Activated T-helper 1 cell treated with anti-CD3 and anti-CD28 coated beads, Interleukin-2, amount 50 U/mL, for 16 hours (primary cell): Measurements from ENCODE around the gene CRPPA.
A peak's percentile ranks its signal among the peaks of the same experiment; 100 is the strongest.

Experiments used
- DNase-seq, 2 donors: peaks; one replicate each; pipeline ENCODE4 v3.0.0-alpha.2; 2020; ENCODE audit warnings: low read depth in 1 of 2, low spot score in 1 of 2

CRPPA gene

GRCh38 chr7:16423761-16424160 lies 2.4 kb upstream of the CRPPA start:
- DNase-seq = no peak

- DNase-seq = no peak
Observed at GRCh38 chr7:16422917-16423316, 1.6 kb upstream of the CRPPA start.

DNA sequence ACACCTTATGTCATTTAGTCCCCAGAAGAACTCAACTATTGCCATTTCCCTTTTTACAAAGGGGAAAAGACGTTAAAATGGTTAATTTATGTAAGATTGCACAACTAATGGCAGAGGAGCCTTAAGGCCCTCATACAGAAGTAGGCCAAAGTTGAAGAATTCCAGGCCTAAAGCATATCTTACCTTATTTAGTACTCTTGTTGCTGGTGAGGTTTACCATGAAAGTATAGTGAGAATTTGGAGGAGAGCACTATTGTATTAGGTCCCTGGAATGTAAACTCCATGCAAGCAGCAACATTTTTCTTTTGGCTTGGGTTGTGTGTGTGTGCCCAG lies 731 bp upstream of the CRPPA start:
- DNase-seq = no peak

GRCh38 chr7:16420649-16421332 lies 547 bp downstream of the CRPPA start:
- peak; percentile 33 to 68 for DNase-seq

- DNase-seq = no peak
Observed at GRCh38 chr7:16420329-16420648, 1.0 kb downstream of the CRPPA start.

DNA sequence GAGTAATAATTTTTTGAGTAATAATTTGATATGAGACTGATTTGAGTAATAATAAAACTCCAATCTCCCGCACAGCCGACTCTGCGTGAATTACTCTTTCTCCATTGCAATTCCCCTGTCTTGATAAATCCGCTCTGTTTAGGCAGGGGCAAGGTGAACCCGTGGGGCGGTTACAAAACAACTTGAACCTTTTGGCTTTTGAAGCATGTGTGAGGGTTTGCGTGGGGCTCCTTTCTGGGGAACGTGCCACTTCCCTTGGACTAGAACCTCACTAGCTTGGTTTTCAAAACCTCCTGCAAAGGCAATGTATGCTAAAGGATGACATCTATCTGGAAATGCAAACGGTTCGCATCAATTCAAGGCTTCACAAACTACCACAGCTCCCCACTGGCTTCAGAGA lies 1.5 kb downstream of the CRPPA start:
- DNase-seq = no peak

GRCh38 chr7:16419126-16419525 lies 2.2 kb downstream of the CRPPA start:
- DNase-seq = no peak

DNA sequence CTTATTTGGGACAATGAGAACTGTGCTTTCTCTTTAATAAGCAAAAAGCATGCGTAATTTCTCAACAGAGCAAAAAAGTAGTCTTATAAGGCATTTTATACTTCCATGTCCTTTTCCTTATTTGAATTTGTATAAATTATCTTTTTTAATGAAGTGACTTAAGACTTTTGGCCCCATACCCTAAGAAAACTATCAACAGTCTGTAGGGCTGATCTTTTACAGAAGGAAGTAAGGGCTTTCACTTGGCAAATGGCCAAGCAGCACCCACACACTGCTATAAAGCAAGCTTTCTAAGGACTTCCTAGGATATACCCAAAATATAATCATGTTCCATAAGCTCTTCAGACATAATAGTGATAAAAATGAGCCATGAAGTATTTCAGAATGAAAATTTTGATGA lies 3.4 kb downstream of the CRPPA start:
- no peak for DNase-seq

- DNase-seq = no peak
Observed at GRCh38 chr7:16416289-16417282, 4.8 kb downstream of the CRPPA start.

DNA sequence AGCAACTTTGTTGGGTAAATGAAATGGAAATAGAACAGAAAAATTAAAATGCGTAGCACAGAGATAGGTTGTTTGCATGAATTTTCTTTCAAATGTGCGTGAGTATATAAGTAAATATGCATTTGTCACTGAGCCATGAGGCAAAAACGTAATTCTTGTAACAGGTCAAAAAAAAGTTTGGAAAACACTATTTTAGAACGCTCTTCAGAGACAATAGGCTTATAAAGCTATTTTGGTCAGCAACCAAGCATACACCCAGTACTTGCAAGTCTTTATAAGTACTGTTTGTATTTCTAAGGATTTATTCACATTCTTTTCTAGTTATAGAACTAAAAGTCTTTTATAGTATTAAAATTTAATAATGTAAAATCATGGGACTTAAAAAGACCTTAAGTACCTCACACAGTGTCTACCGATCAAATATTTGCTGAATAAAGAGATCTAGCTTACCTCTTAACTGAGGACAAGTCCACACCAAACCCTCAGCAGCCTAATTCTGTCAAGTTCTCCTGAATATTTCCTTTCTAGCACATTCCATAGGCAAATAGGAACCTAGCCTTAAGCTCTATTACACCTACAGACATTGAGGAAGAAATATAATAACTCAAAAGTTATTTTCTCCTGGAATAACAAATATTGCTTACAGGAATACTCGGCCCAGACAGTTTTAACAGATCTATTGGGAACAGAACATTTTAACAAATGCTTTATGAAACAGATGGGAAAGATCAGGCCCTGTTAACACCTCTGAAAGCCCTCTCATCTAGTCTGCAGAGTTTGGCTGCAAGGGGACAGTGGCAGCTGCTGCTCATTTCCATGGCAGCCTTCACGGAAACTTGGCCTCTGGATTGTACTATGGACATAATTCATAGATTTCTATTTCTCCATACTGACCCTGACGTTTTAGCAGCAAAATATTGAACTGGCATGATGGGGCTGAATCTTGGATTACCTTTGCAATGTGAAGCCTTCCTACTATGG lies 8.8 kb downstream of the CRPPA start:
- no peak for DNase-seq

DNA sequence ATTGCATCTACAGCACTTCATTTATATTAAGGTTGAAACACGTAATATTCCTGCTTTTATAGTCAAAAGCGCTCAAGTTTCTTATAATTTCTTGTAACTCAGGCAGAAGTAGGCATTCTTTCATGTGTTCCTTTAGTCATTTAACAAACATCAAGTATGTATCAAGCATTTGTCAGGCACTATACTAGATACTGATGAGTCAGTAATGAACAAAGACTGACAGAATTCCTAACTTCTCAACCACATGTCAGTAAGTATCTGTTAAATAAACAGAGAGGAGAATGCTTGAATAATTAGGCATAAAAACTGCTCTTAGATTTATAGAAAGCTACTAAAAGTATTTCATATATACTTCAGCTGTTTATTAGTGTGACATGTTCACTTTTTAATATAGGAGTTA lies 9.9 kb downstream of the CRPPA start:
- DNase-seq = no peak

- DNase-seq = no peak
Observed at GRCh38 chr7:16409777-16410176, 11.6 kb downstream of the CRPPA start.

DNA sequence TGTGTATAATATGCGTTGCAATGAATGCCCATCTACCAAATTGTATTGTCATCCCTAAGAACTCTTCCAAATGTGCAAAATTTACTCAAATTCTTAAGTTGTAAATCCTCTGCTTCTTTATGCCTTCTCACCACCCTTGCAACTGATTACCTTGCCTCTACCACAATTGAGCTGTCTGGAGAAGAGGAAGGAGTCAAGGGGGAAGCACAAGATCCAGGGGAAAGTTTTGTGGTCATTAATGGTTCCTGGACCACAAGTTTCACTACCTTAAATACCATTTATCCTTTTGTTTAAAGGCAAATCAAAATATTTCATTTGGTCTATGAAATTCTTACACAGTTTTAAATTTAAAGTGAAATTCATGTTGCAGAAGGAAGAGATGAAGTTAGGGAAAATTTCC lies 16.7 kb downstream of the CRPPA start:
- no peak for DNase-seq

- no peak for DNase-seq
Observed at GRCh38 chr7:16403475-16403874, 17.9 kb downstream of the CRPPA start.

DNA sequence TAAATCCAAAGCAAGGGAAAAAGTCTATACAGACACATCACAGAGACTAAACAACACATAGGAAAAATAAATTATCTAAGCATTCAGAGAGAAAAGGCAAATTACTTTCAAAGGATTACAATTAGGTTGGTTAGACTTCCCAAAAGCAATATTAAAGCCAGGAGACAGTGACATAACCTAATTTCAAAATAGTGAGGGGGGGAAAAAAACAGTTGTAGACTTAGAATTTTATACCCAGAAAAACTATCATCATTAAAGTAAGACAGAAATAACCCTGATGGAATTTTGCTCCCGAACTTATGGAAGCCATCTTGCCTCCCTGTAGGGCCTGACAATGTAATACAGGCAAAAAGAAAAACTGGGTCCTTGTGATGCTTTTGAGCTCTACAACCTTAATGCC lies 18.4 kb downstream of the CRPPA start:
- DNase-seq = no peak

DNA sequence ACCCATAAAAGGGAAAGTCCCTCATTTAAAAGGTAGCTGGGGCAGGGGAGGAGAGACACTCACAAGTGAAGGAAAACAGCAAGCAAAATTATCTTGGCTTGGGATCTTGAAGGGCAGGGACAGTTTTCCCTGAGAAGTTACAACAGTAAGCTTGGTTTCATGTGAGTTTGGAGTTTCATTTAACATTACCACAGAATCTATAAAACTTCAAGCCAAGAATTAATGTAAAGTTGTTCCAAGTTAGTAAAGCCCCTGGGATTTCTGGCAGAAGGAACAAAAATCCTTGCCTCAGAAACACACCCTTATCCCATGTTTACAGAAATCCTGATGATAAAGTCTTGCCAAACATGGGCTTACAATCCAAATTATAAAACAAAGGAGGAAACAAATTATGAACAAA lies 19.2 kb downstream of the CRPPA start:
- no peak for DNase-seq

DNA sequence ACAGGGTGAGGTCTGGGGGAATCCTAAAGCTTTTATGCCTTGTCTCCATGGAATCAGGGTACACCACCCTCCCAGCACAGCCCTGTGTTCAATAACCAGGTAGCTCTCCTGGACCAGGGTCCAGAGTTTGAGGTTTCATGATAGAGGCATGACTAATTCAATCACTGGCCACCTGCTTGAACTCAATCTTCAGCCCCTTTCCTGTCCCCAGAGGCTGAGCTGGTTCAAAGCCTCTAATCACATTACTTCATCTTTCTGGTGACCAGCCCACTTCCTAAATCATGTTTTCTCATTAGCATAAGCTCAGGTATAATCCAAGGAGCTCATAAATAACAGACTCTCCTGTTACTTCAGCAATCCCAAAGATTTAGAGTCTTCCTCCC lies 20.5 kb downstream of the CRPPA start:
- no peak for DNase-seq

- no peak for DNase-seq
Observed at GRCh38 chr7:16399916-16400892, 21.1 kb downstream of the CRPPA start.

DNA sequence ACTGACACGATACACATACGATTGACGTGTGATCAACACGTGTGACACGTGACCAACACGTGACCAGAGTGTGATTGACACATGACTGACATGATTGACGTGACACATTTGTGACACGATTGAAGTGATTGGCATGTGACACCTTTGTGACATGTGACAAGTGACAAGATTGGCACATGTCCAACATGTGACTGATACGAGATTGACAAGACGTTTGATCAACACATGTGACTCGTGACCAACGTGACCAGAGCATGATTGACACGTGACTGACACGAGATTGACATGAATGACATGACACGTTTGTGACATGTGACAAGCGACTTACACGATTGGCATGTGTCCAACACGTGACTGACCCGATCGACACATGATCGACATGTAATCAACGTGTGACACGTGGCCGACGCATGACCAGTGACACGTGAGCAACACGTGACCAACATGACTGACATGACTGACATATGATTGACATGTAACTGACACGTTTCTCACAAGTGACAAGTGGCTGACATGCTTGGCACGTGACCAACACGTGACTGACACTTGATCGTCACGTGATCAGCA lies 22.0 kb downstream of the CRPPA start:
- DNase-seq = no peak
